Measurements from ENCODE around the gene PP2D1.
"Not testable (repeated sequence)": the region's sequence is repeated elsewhere in the genome, so short reads cannot be mapped to it uniquely, and the experiment has no call there.

PP2D1 gene

GRCh38 chr3:20046556-20046955 lies 34.5 kb upstream of the PP2D1 start:
- TF ChIP-seq, protein P1, sequence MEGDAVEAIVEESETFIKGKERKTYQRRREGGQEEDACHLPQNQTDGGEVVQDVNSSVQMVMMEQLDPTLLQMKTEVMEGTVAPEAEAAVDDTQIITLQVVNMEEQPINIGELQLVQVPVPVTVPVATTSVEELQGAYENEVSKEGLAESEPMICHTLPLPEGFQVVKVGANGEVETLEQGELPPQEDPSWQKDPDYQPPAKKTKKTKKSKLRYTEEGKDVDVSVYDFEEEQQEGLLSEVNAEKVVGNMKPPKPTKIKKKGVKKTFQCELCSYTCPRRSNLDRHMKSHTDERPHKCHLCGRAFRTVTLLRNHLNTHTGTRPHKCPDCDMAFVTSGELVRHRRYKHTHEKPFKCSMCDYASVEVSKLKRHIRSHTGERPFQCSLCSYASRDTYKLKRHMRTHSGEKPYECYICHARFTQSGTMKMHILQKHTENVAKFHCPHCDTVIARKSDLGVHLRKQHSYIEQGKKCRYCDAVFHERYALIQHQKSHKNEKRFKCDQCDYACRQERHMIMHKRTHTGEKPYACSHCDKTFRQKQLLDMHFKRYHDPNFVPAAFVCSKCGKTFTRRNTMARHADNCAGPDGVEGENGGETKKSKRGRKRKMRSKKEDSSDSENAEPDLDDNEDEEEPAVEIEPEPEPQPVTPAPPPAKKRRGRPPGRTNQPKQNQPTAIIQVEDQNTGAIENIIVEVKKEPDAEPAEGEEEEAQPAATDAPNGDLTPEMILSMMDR (IDR thresholded peaks at IDR 0.05; ENCODE audit: control extremely low read depth, extremely low read depth, low read depth, missing control alignments): no peak
- CTCF ChIA-PET: no interaction called here

DNA sequence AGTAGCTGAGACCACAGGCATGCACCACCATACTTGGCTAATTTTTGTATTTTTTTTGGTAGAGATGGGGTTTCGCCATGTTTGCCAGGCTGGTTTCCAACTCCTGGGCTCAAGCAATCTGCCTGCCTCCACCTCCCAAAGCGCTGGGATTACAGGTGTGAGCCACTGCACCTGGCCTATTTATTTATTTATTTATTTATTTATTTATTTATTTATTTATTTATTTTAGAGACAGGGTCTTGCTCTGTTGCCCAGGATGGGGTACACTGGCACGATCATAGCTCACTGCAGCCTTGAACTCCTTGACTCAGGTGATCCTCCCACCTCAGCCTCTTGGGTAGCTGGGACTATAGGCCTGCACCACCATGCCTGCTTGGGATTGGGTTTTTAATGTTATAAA lies 33.1 kb upstream of the PP2D1 start:
- POLR2A ChIA-PET: not testable (repeated sequence)

More at GRCh38 chr3:20046556-20046955, 34.5 kb upstream of the PP2D1 start:
- DNase-seq (ENCODE audit: extremely low spot score): no peak
- POLR2A ChIA-PET: no interaction called here

DNA sequence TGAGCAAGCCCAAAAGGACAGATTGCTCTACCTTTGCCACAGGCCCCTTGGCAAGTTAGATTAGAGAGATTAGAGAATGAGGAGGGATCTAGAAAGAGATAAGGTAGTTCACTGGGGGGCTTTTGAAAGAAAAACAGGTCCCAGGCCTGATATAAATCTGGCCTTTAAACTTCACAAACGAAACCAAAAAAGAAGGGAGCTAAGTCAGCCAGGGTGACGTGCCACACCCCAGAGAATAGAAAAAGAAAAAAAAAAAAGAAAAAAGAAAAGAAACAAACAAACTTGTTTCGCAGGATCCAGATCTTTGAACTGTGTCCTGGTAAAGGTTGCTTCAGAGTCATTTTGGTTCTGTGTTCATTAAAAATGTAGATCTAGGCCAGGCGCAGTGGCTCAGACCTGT lies 31.8 kb upstream of the PP2D1 start:
- TF ChIP-seq, protein P1 (IDR thresholded peaks at IDR 0.05; ENCODE audit: control extremely low read depth, extremely low read depth, low read depth, missing control alignments): no peak
- DNase-seq (ENCODE audit: extremely low spot score): no peak
- ChIA-PET POLR2A (no interaction called here), CTCF (interaction anchor here (0.7 to 1.0 kb wide), 2 partner anchors 8 to 9 kb away, joined by 3 read pairs; no protein-coding TSS in a partner anchor)

More for the DNA sequence above, 33.1 kb upstream of the PP2D1 start:
- CTCF ChIA-PET; DNase-seq (ENCODE audit: extremely low spot score): not testable (repeated sequence)

DNA sequence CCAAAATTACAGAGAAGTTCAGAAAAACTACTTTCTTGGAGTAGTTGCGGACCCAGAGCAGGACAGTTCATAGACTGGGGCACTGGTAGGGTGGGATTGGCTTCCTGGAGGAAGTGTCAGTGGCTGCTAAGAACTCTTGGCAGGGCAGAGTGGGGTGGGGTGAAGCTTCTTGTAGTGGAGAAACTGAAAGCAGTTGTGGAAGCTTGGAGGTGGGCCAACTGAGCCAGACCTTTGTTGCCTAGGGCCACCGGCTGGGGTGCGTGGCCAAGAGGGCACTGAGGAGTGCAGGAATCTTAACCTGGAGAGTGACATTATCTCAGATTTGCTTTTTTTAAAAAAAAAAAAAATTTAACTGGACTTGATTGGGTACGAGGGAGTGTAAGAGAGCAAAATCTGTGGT lies 31.3 kb upstream of the PP2D1 start:
- TF ChIP-seq, protein P1 (IDR thresholded peaks at IDR 0.05; ENCODE audit: control extremely low read depth, extremely low read depth, low read depth, missing control alignments): no peak
- peak; percentile 44 for DNase-seq (ENCODE audit: extremely low spot score)
- POLR2A ChIA-PET: no interaction called here
- CTCF ChIA-PET: interaction anchor here (0.7 to 1.6 kb wide), 3 partner anchors 8 to 10 kb away, joined by 3 to 4 read pairs (median 3); no protein-coding TSS in a partner anchor

GRCh38 chr3:20042331-20042730 lies 30.3 kb upstream of the PP2D1 start:
- TF ChIP-seq, protein P1 (IDR thresholded peaks at IDR 0.05; ENCODE audit: control extremely low read depth, extremely low read depth, low read depth, missing control alignments): no peak
- ChIA-PET CTCF (interaction anchor here (1.6 kb wide), 1 partner anchor 9 kb away, joined by 4 read pairs; no protein-coding TSS in a partner anchor), POLR2A (no interaction called here)
- no peak for DNase-seq (ENCODE audit: extremely low spot score)

DNA sequence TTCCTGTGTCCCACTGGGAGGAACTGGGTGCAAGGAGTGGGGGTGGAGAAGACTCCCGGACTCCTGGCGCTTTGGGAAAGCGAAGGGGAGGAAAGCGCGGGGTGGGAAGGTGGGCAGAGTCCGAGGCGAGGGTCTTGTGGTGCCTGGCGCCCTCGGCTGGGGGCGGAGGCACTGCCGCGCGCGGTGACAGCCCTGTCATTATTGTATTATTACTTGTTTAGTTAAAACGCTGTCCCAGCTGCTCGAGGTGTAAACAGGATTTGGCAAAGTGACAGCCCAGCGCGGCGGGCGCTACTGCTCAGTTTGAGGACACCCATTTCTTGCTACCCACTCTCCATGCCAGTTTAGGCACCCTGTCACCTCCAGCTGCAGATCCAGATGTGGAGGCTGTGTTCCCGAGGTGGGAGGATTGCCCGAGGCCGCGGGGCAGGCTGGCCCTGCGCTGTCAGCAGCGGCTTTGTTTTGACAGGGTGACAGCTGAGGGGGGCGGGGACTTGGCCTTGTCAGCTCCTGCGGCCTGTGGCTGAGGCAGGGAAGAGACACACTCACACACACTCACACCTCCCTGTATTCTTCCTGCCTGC lies 29.2 kb upstream of the PP2D1 start:
- TF ChIP-seq, protein P1 (IDR thresholded peaks at IDR 0.05; ENCODE audit: control extremely low read depth, extremely low read depth, low read depth, missing control alignments): peak; percentile 10
- POLR2A ChIA-PET: interaction anchor here (0.5 kb wide), 1 partner anchor 113 kb away, joined by 5 read pairs; no protein-coding TSS in a partner anchor
- peak; percentile 71 for DNase-seq (ENCODE audit: extremely low spot score)
- CTCF ChIA-PET: interaction anchor here (0.8 to 2.0 kb wide), 13 partner anchors 10 to 142 kb away, joined by 3 to 10 read pairs (median 3); no protein-coding TSS in a partner anchor

GRCh38 chr3:20040548-20041196 lies 28.6 kb upstream of the PP2D1 start:
- CTCF ChIA-PET: interaction anchor here (0.9 to 2.0 kb wide), 13 partner anchors 10 to 152 kb away, joined by 3 to 10 read pairs (median 3); no protein-coding TSS in a partner anchor
- DNase-seq (ENCODE audit: extremely low spot score): peak; percentile 78
- POLR2A ChIA-PET: no interaction called here
- TF ChIP-seq, protein P1 (IDR thresholded peaks at IDR 0.05; ENCODE audit: control extremely low read depth, extremely low read depth, low read depth, missing control alignments): peak; percentile 33
